ENCODE data around the gene SMIM35.

GRCh38 chr11:117985953-117986887 lies 100.5 kb downstream of the SMIM35 start, which contains the start of gene IL10RA:
- no peak for TF ChIP-seq CTCF (IDR thresholded peaks at IDR 0.05; ENCODE audit: insufficient read depth, low read length)
- peak; percentile 71; the same call in 1 of the 2 replicates for TF ChIP-seq POLR2AphosphoS5 (IDR thresholded peaks at IDR 0.05; ENCODE audit: low read depth)
- TF ChIP-seq REST (IDR thresholded peaks at IDR 0.05; ENCODE audit: insufficient replicate concordance, low read depth) = peak; percentile 51

Measured in HL-60 (cell line).